ENCODE data around the gene DNAJC25.

- no peak for TF ChIP-seq CTCF (IDR thresholded peaks at IDR 0.05; ENCODE audit: low read depth, low read length)
- TF ChIP-seq EZH2phosphoT487 (IDR thresholded peaks at IDR 0.05; ENCODE audit: low read depth) = no peak
These were observed 2.2 kb downstream of the DNAJC25 start for GRCh38 chr9:111633389-111633736.
